Measurements from ENCODE around the gene ATRNL1. TPM values are rescaled to one million over a fixed set of nuclear protein-coding genes. Genes with fewer than 3 reads are reported as not detected.

ATRNL1 gene
- polyA plus RNA-seq, 1 donor from 2014 or later = 47.8 TPM

DNA sequence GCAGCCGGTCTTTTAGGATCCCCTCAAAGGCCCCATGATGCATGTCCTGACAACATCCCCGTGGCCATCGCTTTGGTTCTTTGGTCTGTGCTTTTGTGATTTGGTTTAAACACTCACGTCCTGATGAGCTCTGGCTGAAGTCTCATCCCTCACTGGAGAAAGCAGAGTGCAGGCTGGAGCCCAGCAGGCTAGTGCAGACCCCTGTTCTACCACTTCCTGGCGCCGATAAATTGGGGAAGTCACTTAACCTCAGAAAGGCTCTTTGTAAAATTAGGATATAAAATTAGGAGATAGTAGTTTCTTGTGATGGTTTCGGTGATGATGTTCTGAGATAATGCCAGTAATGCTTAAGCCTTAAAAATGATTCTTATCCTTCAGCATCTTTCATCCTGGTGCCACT is 872.2 kb downstream of the ATRNL1 start:
- no peak overlapping the region for H3K9ac ChIP-seq (ENCODE audit: low read length)
- no peaks in the 10 kb centered on the region for H3K36me3 ChIP-seq (ENCODE audit: insufficient read depth, low read length)
- no peak overlapping the region for H2AFZ ChIP-seq (ENCODE audit: low read depth, low read length)
- no peaks in the 10 kb centered on the region for H4K20me1 ChIP-seq (ENCODE audit: insufficient read depth)
- no peaks in the 10 kb centered on the region for H3K9me2 ChIP-seq (ENCODE audit: insufficient read depth, low read length)
- no peaks in the 10 kb centered on the region for H3K27me3 ChIP-seq (ENCODE audit: insufficient read depth, low read depth, low read length)
- H3K79me2 ChIP-seq (replicated peaks; ENCODE audit: insufficient read depth, low read length) = no peaks in the 10 kb centered on the region
- H3K4me3 ChIP-seq (ENCODE audit: low read length) = no peak overlapping the region
- no peaks in the 10 kb centered on the region for H3K9me3 ChIP-seq (ENCODE audit: low read length)
- H3K4me2 ChIP-seq (ENCODE audit: low read length) = no peak overlapping the region
- H3K27ac ChIP-seq (ENCODE audit: low read length) = no peak overlapping the region
- TF ChIP-seq SMC3 (conservative IDR thresholded peaks at IDR 0.05; ENCODE audit: poor library complexity) = no peak
- no peak for TF ChIP-seq MXI1 (conservative IDR thresholded peaks at IDR 0.05; ENCODE audit: poor library complexity, severe bottlenecking)
- TF ChIP-seq TAF1 (IDR thresholded peaks at IDR 0.05; ENCODE audit: low read depth) = no peak
- TF ChIP-seq EZH2 (IDR thresholded peaks at IDR 0.05; ENCODE audit: borderline replicate concordance, insufficient read depth, low read length, poor library complexity, severe bottlenecking) = no peak
- no peak for TF ChIP-seq EP300 (conservative IDR thresholded peaks at IDR 0.05; ENCODE audit: poor library complexity, severe bottlenecking)
- no peak for TF ChIP-seq CTCF (IDR thresholded peaks at IDR 0.05; ENCODE audit: poor library complexity, severe bottlenecking)
- H3F3A ChIP-seq (ENCODE audit: insufficient read depth, low read length, poor library complexity, severe bottlenecking) = no peaks in the 10 kb centered on the region

GRCh38 chr10:115968236-115968635 is 875.1 kb downstream of the ATRNL1 start:
- Histone ChIP-seq H3K9me2 (ENCODE audit: insufficient read depth, low read length) (no peaks in the 10 kb centered on the region), H4K20me1 (ENCODE audit: insufficient read depth) (no peaks in the 10 kb centered on the region), H3K79me2 (replicated peaks; ENCODE audit: insufficient read depth, low read length) (no peaks in the 10 kb centered on the region), H3K36me3 (ENCODE audit: insufficient read depth, low read length) (no peaks in the 10 kb centered on the region), H3F3A (ENCODE audit: insufficient read depth, low read length, poor library complexity, severe bottlenecking) (no peaks in the 10 kb centered on the region), H3K4me3 (ENCODE audit: low read length) (no peak overlapping the region), H3K27me3 (ENCODE audit: insufficient read depth, low read depth, low read length) (no peaks in the 10 kb centered on the region), H2AFZ (ENCODE audit: low read depth, low read length) (no peak overlapping the region), H3K27ac (ENCODE audit: low read length) (no peak overlapping the region), H3K4me2 (ENCODE audit: low read length) (no peak overlapping the region), H3K9me3 (ENCODE audit: low read length) (no peaks in the 10 kb centered on the region), H3K9ac (ENCODE audit: low read length) (no peak overlapping the region)
- no peak for TF ChIP-seq TAF1 (IDR thresholded peaks at IDR 0.05; ENCODE audit: low read depth)
- no peak for TF ChIP-seq EP300 (conservative IDR thresholded peaks at IDR 0.05; ENCODE audit: poor library complexity, severe bottlenecking)
- TF ChIP-seq MXI1 (conservative IDR thresholded peaks at IDR 0.05; ENCODE audit: poor library complexity, severe bottlenecking) = no peak
- no peak for TF ChIP-seq CTCF (IDR thresholded peaks at IDR 0.05; ENCODE audit: poor library complexity, severe bottlenecking)

DNA sequence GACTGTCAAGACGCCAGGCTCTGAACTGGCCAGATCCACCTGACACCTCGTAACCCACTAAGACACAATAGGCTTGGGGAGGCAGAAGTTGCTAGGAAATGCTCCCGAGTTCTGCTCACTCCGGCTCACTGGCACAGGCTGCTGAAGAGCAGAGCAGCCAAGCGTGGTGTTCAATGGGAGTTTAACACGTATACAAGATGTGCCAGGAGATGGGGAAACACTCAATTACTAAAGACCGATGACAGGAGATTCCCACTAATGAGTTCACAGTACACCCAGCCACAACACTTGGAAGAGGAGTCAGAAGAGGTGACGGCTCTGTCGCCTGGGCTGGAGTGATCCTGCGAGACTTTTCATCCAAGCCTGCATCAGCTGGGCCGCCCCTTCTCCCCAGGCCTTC is 876.4 kb downstream of the ATRNL1 start:
- no peaks in the 10 kb centered on the region for H3K27me3 ChIP-seq (ENCODE audit: insufficient read depth, low read depth, low read length)
- no peaks in the 10 kb centered on the region for H3K79me2 ChIP-seq (replicated peaks; ENCODE audit: insufficient read depth, low read length)
- H3K36me3 ChIP-seq (ENCODE audit: insufficient read depth, low read length) = no peaks in the 10 kb centered on the region
- TF ChIP-seq EZH2 (IDR thresholded peaks at IDR 0.05; ENCODE audit: borderline replicate concordance, insufficient read depth, low read length, poor library complexity, severe bottlenecking) = no peak
- TF ChIP-seq POLR2AphosphoS5 (IDR thresholded peaks at IDR 0.05) = peak; percentile 32
- TF ChIP-seq SMC3 (conservative IDR thresholded peaks at IDR 0.05; ENCODE audit: poor library complexity) = no peak
- TF ChIP-seq, protein P1, sequence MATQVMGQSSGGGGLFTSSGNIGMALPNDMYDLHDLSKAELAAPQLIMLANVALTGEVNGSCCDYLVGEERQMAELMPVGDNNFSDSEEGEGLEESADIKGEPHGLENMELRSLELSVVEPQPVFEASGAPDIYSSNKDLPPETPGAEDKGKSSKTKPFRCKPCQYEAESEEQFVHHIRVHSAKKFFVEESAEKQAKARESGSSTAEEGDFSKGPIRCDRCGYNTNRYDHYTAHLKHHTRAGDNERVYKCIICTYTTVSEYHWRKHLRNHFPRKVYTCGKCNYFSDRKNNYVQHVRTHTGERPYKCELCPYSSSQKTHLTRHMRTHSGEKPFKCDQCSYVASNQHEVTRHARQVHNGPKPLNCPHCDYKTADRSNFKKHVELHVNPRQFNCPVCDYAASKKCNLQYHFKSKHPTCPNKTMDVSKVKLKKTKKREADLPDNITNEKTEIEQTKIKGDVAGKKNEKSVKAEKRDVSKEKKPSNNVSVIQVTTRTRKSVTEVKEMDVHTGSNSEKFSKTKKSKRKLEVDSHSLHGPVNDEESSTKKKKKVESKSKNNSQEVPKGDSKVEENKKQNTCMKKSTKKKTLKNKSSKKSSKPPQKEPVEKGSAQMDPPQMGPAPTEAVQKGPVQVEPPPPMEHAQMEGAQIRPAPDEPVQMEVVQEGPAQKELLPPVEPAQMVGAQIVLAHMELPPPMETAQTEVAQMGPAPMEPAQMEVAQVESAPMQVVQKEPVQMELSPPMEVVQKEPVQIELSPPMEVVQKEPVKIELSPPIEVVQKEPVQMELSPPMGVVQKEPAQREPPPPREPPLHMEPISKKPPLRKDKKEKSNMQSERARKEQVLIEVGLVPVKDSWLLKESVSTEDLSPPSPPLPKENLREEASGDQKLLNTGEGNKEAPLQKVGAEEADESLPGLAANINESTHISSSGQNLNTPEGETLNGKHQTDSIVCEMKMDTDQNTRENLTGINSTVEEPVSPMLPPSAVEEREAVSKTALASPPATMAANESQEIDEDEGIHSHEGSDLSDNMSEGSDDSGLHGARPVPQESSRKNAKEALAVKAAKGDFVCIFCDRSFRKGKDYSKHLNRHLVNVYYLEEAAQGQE (IDR thresholded peaks at IDR 0.05; ENCODE audit: borderline replicate concordance) = peak; percentile 30
- TF ChIP-seq EP300 (conservative IDR thresholded peaks at IDR 0.05; ENCODE audit: poor library complexity, severe bottlenecking) = no peak
- no peak for TF ChIP-seq CTCF (IDR thresholded peaks at IDR 0.05; ENCODE audit: poor library complexity, severe bottlenecking)
- no peak for TF ChIP-seq RAD21 (conservative IDR thresholded peaks at IDR 0.05)
- TF ChIP-seq TAF1 (IDR thresholded peaks at IDR 0.05; ENCODE audit: low read depth) = no peak
- TF ChIP-seq MXI1 (conservative IDR thresholded peaks at IDR 0.05; ENCODE audit: poor library complexity, severe bottlenecking) = no peak
- H3K9me2 ChIP-seq (ENCODE audit: insufficient read depth, low read length) = no peaks in the 10 kb centered on the region
- H3K9ac ChIP-seq (ENCODE audit: low read length) = no peak overlapping the region
- no peak overlapping the region for H2AFZ ChIP-seq (ENCODE audit: low read depth, low read length)
- no peak overlapping the region for H3K4me2 ChIP-seq (ENCODE audit: low read length)
- no peak overlapping the region for H3K27ac ChIP-seq (ENCODE audit: low read length)
- no peaks in the 10 kb centered on the region for H3K9me3 ChIP-seq (ENCODE audit: low read length)
- H4K20me1 ChIP-seq (ENCODE audit: insufficient read depth) = no peaks in the 10 kb centered on the region
- H3F3A ChIP-seq (ENCODE audit: insufficient read depth, low read length, poor library complexity, severe bottlenecking) = no peaks in the 10 kb centered on the region
- no peak overlapping the region for H3K4me3 ChIP-seq (ENCODE audit: low read length)
